Measurements from ENCODE around the gene EIF3D.
"Not testable (repeated sequence)": the region's sequence is repeated elsewhere in the genome, so short reads cannot be mapped to it uniquely, and the experiment has no call there.

Gene EIF3D

DNA sequence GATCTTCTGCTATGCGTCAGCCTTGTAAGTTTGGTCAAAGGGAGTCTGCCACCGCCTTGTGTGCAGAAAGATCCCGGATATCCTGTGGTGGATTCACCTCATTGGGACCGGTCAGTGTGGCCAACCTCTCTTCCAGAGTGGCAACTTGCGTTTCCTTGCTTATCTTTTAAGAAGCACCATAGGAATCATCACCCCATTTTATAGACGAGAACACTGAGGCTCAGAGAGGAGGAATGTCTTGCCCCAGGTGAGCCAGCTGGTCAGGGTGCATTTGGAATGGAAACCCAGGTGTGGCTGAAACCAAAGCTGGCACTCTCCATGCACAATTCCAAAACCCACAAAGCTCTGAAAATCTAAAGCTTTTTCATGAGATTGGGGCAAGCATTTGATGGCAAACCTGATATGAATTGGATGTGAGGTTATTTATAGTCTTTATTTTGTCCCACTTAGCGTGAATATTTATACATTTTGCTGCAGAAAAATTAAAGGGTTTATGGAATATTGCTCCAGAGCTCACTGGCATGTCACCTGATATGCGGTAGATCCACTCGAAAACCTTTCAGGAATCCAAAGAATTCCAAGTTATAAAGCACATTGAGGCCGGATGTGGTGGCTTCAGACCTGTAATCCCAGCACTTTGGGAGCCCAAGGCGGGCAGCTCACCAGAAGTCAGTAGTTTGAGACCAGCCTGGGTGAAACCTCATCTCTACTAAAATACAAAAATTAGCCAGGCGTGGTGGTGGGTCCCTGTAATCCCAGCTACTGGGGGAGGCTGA, 12.1 kb upstream of the EIF3D start:
- no peaks in the 10 kb centered on the region for H4K20me1 ChIP-seq (ENCODE audit: insufficient read depth, low read length)
- no peaks in the 10 kb centered on the region for H3K9me2 ChIP-seq (ENCODE audit: low read depth, low read length)
- H3K9me3 ChIP-seq (ENCODE audit: low read length), result no peaks in the 10 kb centered on the region
- no peaks in the 10 kb centered on the region for H3F3A ChIP-seq (ENCODE audit: insufficient read depth, low read length)
- H3K27ac ChIP-seq (ENCODE audit: low read depth, low read length, poor library complexity, severe bottlenecking), result no peak overlapping the region
- H3K36me3 ChIP-seq (ENCODE audit: insufficient read depth, low read length), result no peaks in the 10 kb centered on the region
- no peaks in the 10 kb centered on the region for H3K79me2 ChIP-seq (ENCODE audit: insufficient read depth, low read length)
- no peaks in the 10 kb centered on the region for H3K4me1 ChIP-seq (ENCODE audit: insufficient read depth, low read length, severe bottlenecking)
- TF ChIP-seq EZH2 (IDR thresholded peaks at IDR 0.05; ENCODE audit: borderline replicate concordance, low read length), result no peak
- TF ChIP-seq CTCF (IDR thresholded peaks at IDR 0.05; ENCODE audit: low read length), result no peak
- H3K4me3 ChIP-seq (ENCODE audit: low read depth, low read length, poor library complexity, severe bottlenecking), result no peak overlapping the region
- no peak overlapping the region for H3K4me2 ChIP-seq (ENCODE audit: low read length)
- H3K9ac ChIP-seq (ENCODE audit: low read length), result no peak overlapping the region
- H3K27me3 ChIP-seq (ENCODE audit: insufficient read depth, low read length), result peaks cover 6% of the 10 kb centered on the region; the same call in 1 of the 2 replicates
- no peak overlapping the region for H2AFZ ChIP-seq (ENCODE audit: low read length)

GRCh38 chr22:36538529-36538928, 9.6 kb upstream of the EIF3D start:
- Histone ChIP-seq H3K27me3 (ENCODE audit: insufficient read depth, low read length) (peaks cover 14% of the 10 kb centered on the region), H2AFZ (ENCODE audit: low read length) (no peak overlapping the region), H4K20me1 (ENCODE audit: insufficient read depth, low read length) (no peaks in the 10 kb centered on the region), H3K36me3 (ENCODE audit: insufficient read depth, low read length) (no peaks in the 10 kb centered on the region; the same call in 1 of the 2 replicates), H3K4me3 (ENCODE audit: low read depth, low read length, poor library complexity, severe bottlenecking) (no peak overlapping the region), H3K9me3 (ENCODE audit: low read length) (peaks cover 5% of the 10 kb centered on the region), H3K9me2 (ENCODE audit: low read depth, low read length) (no peaks in the 10 kb centered on the region), H3K27ac (ENCODE audit: low read depth, low read length, poor library complexity, severe bottlenecking) (no peak overlapping the region), H3K4me2 (ENCODE audit: low read length) (no peak overlapping the region), H3K4me1 (ENCODE audit: insufficient read depth, low read length, severe bottlenecking) (no peaks in the 10 kb centered on the region), H3F3A (ENCODE audit: insufficient read depth, low read length) (no peaks in the 10 kb centered on the region), H3K79me2 (ENCODE audit: insufficient read depth, low read length) (no peaks in the 10 kb centered on the region), H3K9ac (ENCODE audit: low read length) (no peak overlapping the region)
- TF ChIP-seq CTCF (IDR thresholded peaks at IDR 0.05; ENCODE audit: low read length) (no peak), EZH2 (IDR thresholded peaks at IDR 0.05; ENCODE audit: borderline replicate concordance, low read length) (no peak)

- no peaks in the 10 kb centered on the region for H3K9me2 ChIP-seq (ENCODE audit: low read depth, low read length)
- no peaks in the 10 kb centered on the region; the same call in 1 of the 2 replicates for H3K36me3 ChIP-seq (ENCODE audit: insufficient read depth, low read length)
- H3K79me2 ChIP-seq (ENCODE audit: insufficient read depth, low read length), result no peaks in the 10 kb centered on the region
- H3K9ac ChIP-seq (ENCODE audit: low read length), result no peak overlapping the region
- H3K4me2 ChIP-seq (ENCODE audit: low read length), result no peak overlapping the region
- H3F3A ChIP-seq (ENCODE audit: insufficient read depth, low read length), result no peaks in the 10 kb centered on the region
- H4K20me1 ChIP-seq (ENCODE audit: insufficient read depth, low read length), result no peaks in the 10 kb centered on the region
- H3K27me3 ChIP-seq (ENCODE audit: insufficient read depth, low read length), result peaks cover 17% of the 10 kb centered on the region
- no peak overlapping the region for H3K27ac ChIP-seq (ENCODE audit: low read depth, low read length, poor library complexity, severe bottlenecking)
- H3K9me3 ChIP-seq (ENCODE audit: low read length), result peaks cover 5% of the 10 kb centered on the region
- H2AFZ ChIP-seq (ENCODE audit: low read length), result no peak overlapping the region
- TF ChIP-seq EZH2 (IDR thresholded peaks at IDR 0.05; ENCODE audit: borderline replicate concordance, low read length), result no peak
- TF ChIP-seq CTCF (IDR thresholded peaks at IDR 0.05; ENCODE audit: low read length), result no peak
- H3K4me3 ChIP-seq (ENCODE audit: low read depth, low read length, poor library complexity, severe bottlenecking), result no peak overlapping the region
- no peaks in the 10 kb centered on the region for H3K4me1 ChIP-seq (ENCODE audit: insufficient read depth, low read length, severe bottlenecking)
Observed at GRCh38 chr22:36536717-36537116, 7.8 kb upstream of the EIF3D start.

- not testable (repeated sequence) for H3K4me2 ChIP-seq (ENCODE audit: low read length); H3K27ac ChIP-seq (ENCODE audit: low read depth, low read length, poor library complexity, severe bottlenecking); H4K20me1 ChIP-seq (ENCODE audit: insufficient read depth, low read length); H3K9me3 ChIP-seq (ENCODE audit: low read length); H3F3A ChIP-seq (ENCODE audit: insufficient read depth, low read length); H3K4me1 ChIP-seq (ENCODE audit: insufficient read depth, low read length, severe bottlenecking); H3K79me2 ChIP-seq (ENCODE audit: insufficient read depth, low read length); H3K9ac ChIP-seq (ENCODE audit: low read length); H3K36me3 ChIP-seq (ENCODE audit: insufficient read depth, low read length); H2AFZ ChIP-seq (ENCODE audit: low read length); H3K4me3 ChIP-seq (ENCODE audit: low read depth, low read length, poor library complexity, severe bottlenecking); H3K9me2 ChIP-seq (ENCODE audit: low read depth, low read length)
- peaks cover 17% of the 10 kb centered on the region for H3K27me3 ChIP-seq (ENCODE audit: insufficient read depth, low read length)
Observed at GRCh38 chr22:36533320-36533719, 4.4 kb upstream of the EIF3D start.

Measured in OCI-LY1 (cell line).